Measurements from ENCODE around the gene TM6SF1.
"Not testable (repeated sequence)": the region's sequence is repeated elsewhere in the genome, so short reads cannot be mapped to it uniquely, and the experiment has no call there.

The TM6SF1 gene

DNA sequence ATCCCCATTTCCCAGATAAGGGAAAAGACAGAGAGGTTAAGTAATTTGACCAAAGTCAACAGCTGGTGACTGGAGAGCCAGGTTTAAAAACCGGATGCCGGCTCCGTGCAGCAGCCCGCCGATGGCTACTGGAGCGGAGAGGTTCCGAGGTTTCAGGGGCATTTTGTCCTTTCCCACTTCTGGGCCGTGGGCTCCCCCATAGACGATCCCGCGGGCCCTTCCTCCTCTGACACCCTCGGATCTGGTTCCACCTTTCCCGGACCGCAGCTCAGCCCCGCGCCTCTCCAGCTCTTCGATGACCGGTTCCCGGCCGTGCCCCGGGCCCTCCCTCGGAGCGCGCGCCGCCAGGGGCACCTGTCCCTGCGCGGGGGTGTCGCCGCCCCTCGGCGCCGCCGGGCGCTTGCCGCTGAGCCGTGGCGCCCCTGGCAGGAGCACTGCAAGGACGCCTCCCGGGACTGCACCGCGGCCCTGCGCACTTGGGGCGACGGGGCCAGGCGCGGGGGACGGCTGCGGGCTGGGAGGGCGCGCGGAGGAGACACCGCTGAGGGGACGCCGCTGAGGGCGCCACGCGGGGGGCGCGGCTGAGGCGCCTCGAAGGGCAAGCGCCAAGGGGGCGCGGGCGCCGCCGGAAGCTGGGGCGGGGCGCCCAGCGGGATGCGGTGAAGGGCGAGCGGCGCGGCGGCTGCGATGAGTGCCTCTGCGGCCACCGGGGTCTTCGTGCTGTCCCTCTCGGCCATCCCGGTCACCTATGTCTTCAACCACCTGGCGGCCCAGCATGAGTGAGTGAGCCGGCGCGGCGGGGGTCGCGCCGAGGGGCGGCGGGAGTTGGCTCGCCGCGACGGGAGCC, at the start of gene TM6SF1:
Gene TM6SF1, plus strand, starts transcription at position 652 of the 847 bp plus-strand sequence. Its CDS starts 36 bp downstream, at position 688.
- no peak for DNase-seq

DNA sequence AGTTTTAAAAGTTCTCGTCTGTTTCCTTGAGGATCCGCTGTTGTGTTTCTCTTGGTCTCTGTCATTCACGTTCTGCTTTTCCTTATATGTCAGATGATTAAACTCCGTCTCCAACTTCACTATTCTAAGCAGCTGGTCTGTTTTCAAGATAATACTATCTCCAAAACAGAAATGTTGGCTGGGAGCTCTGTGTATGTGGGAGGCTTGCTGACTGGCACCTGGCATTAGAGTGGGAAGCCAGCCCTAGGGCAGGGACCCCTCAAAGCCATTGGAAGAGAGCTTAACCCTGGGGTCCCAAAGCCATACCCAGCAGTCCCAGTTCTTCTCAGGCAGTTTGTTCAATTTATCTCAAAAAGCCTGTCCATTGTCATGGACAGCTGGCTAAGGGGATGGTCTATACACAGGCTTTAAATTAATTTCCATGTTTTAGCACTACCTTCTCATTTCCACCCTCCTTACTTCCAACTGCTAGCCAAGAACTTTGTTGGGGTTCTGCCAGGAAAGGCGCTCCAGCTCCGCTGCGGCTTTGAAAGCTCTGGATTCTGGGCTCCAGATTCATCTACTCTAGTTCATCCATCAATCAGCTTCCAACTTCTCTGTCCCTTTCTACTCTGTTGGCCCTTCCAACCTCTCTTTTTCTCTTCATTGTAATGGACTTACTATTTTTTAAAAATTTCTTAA, 49.6 kb upstream of the TM6SF1 start:
- DNase-seq: peak; percentile 32

DNA sequence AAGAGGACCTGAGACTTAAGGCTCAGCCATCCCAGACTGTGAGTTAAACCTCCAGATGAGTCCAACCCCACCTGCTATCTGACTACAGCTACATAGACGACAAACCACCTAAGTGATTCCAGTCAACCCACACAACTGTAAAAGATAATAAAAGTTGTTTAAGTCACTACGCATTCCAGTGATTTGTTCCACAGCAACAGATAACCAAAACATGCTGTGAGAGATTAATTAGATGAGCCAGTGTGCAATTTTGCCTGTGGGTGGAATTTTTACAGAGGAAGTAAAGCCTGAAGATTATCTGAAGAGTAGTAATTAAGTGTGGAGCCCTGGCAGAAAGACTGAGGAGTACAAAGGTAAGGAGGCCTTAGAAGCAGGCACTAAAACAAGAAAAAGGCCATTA, 45.8 kb upstream of the TM6SF1 start:
- peak; percentile 43 for DNase-seq

DNA sequence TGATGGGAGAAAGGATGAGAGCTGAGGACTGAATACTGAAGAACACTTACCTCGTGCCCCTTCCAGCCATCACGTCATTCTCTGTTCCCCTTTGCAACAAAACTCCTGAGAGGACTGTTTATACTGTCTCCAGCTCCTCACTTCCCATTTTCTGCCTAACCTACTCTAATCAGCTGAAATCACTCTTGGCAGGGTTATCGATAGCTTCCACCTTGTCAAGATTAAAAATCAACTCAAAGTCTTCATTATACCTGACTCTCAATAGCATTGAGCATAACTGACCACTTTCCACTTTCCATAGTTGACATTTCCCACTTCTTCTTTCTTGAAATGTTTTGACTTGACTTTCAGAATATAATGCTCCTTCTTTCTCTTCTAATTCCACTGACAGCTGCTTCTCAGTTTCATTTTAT, 44.7 kb upstream of the TM6SF1 start:
- no peak for DNase-seq

DNA sequence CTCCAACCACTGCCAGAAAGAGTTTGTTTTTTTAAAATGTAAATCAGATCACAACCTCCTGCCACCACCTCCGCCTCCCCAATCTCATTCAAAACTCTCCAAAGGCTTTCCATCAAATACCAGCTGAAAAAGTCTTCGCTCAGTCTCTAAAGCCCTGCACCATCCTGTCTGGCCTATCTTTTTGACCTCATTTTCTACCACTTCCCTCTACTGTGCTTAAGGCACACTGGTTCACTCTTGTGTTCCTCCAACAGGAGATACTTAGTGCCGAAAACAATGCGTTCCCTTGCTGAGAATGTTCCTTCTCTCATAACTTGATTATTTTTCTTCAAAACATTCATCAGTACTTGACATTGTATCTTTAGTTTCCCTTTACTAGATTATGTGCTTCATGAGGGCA, 43.9 kb upstream of the TM6SF1 start:
- peak; percentile 20 for DNase-seq

DNA sequence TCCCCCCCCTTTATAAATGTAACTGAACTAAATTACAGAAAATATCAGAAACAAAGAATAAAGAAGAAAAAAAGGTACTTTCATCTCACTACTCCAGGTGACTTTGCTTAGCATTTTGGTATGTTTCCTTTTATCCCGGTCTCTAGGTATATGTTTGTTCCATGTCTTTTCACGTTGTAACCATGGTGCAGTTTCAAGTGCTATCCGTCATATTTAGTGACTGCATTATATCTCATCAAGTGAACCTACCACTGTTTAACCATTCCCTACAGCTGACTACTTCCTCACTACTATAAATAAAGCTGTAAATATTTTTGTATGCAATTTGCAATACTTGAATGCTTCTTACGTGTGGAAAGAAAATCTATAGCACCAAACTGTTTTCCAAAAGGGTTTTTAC, 42.6 kb upstream of the TM6SF1 start:
- DNase-seq: peak; percentile 20

DNA sequence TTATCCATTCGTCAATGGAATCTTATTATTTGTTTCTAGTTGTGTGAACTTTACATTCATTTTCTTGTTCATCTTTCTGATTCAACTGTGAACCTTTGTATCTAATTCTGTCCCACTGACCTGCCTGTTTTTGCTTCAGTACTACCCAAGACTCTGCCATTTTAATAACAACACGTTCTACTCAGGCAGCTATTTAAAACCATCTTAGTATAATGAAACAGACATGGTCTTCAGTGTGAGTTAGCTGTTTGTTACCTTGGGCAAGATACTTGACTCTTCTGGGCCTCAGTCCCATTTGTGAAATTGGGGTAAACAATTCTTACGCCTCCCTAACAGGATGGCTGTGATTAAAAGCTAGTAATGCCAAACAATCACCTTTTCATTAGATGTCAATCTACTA, 42.0 kb upstream of the TM6SF1 start:
- peak; percentile 18 for DNase-seq

DNA sequence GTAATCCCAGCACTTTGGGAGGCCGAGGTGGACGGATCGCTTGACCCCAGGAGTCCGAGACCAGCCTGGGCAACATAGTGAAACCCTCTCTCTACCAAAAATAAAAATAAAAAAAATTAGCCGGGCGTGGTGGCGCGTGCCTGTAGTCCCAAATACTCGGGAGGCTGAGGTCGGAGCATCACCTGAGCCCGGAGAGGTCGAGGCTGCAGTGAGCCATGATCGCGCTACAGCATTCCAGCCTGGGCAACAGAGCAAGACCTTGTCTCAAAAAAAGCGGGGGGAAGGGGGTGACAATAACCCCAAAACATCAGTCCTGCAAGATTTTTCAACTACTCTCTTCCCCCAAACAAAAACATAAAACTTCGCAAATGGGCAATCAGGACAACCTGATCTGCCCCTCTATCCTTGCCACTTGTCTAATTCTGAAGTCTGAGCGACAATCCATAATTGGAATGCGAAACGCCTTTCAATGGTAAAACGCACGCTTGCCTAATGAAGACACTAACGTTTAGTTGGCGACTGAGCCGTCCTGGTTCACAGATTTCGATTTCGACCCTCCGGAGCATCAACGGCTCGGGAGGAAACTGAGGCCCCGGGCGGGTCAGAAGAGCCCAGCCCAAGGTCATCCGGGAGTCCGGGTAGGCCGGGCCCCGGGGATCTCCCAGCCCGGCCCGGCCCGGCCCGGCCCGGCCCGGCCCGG, 41.3 kb upstream of the TM6SF1 start:
- no peak for DNase-seq

DNA sequence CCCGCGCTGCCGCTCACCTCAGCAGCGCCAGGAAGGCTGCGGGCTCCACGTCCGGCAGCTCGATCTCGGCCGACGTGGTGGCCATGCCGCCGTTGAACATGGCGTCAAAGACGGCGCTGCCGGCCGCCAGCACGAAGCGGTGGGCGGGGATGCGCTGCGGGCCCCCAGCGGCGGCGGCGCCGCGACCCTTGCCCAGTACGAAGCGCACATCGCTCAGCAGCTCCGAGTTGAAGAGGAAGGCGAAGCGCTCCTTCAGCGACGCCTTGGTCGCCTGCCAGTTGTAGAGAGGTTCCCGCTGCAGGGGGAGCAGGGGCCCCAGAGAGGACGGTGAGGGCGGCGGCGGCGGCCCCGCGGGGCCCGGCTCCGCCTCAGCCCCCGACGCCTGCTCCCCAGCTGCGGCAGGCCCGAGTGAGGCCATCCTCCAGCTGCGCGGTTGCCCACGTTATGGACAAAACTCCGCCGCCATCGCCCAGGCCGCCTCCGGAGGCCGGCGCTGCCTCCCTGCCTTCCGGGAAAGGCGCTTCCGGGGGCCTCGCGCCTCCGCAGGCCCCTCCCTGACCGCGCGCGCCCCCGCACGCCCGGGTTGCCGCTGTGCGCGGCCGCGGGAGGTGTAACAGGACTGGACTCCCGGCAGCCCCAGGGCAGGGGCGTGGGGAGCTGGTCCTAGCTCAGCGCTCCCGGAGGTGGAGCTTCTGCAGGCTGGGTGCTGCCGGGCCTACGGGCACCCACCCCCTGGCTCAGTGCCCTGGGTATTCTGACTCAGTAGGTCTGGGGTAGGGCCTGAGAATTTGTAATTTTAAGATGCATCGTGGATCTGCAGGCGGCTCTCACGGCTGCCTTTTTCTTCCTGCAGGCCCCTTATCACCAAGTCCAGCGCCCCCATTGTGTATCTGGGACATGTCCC, 40.5 kb upstream of the TM6SF1 start, which contains the start of gene BTBD1:
Gene BTBD1, minus strand, starts transcription at position 519 of the 904 bp plus-strand sequence. Its CDS starts 101 bp downstream, at position 418.
- peak; percentile 97 for DNase-seq

DNA sequence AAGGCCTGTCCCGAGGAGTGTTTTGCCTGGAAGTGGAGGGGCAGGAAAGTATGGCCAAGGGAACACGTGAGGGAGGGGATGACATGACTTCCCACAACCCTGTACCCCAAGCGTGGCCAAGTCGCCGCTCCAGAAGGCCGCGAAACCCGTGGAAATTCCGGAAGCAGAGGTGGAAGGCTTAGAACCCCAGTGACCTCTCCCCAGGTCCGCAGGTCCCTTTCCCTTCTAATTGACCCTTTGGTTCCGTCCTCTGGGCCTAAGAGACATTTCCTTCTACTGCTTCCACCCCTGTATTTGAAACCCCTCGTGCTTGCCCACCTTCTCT, 39.8 kb upstream of the TM6SF1 start:
- DNase-seq: no peak

DNA sequence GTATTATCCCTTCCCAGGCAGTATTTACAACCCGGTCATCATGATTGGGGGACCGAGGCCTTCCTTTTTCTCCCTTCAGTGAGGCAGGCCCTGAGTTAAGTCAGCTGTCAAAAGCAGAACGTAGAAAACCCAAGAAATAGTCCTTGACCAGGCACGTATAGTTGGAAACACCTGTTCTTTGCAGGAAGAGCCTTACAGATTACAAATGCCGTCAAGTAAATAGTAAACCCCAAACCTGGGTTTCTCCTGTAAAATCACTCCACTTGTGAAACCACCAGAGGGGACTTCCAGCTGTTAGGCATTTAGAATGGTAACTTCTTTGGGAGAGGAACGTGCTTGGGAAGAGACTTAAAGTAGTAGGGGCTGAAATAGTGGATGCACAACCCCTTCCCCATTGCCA, 39.4 kb upstream of the TM6SF1 start:
- no peak for DNase-seq

DNA sequence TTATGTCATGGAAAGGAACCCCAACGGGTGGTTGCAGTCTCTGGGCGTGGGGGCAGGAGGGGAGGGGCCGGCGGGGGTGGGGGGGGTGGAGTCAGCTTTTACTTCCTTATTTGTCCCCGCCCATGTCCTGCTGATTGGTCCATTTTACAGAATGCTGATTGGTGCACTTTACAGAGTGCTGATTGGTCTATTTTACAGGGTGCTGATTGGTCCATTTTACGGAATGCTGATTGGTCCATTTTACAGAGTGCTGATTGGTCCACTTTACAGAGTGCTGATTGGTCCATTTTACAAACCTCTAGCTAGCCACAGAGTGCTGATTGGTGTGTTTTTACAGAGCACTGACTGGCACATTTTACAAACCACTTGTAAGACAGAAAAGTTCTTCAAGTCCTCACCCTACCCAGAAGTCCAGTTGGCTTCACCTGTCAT, 38.2 kb upstream of the TM6SF1 start:
- DNase-seq: peak; percentile 71

DNA sequence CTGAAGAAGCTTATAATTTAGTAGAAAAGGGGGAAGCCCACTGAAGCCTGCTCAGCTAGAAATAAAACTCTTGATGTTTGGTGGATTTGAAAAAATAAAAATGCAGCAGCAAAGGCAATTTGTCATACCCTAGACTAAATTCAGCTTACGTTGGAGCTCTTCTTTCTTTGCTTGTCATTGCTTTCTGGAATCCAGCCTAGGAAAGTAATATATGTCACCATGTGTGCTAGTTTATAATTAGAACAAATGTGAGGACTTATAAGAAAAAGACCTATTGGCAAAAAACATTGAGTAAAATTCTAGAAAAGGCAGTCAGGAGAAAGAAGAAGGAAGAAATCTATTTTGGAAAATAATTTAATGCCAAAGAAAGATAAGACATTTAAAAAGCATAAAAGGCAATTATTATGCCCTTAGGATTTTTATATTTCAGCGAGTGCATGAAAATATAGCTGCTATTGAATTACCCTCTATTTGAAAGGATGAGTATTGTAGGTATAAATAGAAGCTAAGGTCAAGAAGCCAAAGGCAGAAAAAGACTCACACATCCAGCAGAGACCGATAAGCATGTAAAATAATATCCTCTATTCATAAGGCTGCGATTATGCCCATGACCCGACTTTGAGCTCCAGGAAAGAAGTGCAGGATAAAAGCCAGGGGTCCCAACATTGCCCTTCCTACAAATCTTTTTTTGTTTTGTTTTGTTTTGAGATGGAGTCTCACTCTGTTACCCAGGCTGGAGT, 29.8 kb upstream of the TM6SF1 start:
- DNase-seq: no peak

DNA sequence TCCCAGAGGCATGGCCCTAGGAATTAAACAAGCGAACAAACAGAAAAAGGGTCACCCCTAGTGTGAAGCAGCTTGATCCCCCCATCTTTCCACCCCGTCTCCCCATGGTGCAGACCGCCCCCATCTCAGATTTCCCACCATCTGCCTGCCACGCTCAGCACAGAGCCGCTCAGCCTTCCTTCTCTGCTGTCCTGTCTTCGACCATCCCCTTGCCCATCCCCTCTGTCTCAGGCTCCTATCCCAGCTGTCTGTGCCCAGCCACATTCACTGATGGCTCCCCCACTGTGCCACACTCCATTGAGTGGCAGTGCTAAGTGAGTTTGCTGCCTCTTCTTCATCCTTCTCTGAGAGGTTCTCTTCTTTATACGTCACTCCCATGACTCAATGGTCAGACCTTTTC, 28.7 kb upstream of the TM6SF1 start:
- DNase-seq: no peak

DNA sequence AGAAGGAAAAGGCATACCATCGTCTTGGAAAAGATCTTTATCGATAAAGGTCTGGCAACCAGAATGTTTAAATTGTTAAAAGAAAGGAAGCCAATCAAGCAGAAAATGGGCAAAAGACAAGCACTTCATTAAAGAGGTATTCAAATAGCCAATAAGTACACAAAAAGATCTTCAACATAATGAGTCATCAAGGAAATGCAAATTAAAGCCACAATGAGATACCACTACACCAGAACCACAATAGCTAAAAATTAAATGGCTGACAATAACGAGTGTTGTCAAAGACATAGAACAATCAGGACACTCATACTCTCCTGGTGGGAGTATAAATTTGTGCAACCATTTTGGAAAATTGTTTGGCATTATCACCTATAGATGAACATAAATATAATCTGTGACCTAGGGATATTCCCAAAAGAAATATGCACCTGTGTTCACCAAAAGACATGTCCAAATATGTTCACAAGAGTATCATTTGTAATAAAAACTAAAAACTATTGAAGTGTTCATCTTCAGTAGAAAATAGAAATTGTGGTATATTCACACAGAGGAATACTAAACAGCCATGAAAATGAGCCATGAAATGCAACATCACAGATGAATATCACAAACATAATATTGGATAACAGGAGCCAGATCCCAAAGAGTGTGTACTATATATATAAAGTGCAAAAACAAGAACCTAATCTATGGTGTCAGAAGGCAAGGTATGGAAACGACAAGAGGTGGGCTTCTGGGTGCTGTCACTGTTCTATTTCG, 26.0 kb upstream of the TM6SF1 start:
- no peak for DNase-seq

DNA sequence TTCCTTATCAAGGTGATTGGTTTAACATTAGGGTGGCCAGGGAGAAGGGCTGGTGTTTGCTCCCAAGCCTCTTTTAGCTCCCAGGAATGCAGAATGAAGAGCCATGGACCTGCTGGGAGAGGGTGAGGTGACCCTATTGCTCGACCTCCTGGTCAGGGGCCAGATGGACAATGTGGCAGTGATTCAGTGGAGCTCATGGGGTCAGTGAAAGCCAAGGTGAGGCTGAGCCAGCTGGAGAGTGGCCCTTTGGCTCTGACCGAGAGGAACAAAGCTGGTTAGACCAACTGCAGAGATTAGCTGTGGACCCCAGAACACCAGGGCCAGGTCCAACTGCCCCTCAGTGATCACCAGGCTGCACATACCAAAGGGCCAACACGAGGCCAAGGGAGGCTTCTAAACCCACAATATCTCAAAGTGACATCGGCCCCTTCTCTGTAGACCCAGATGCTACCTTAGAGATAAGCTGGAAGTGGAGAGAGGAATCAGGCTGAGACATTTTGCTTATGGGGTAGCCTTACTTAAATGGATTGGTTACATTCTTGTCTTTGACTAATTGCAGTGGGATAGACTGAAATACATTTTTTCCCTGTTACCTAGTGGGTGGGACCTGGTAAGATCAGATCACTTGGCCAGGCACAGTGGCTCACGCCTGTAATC, 24.6 kb upstream of the TM6SF1 start:
- DNase-seq: peak; percentile 42

DNA sequence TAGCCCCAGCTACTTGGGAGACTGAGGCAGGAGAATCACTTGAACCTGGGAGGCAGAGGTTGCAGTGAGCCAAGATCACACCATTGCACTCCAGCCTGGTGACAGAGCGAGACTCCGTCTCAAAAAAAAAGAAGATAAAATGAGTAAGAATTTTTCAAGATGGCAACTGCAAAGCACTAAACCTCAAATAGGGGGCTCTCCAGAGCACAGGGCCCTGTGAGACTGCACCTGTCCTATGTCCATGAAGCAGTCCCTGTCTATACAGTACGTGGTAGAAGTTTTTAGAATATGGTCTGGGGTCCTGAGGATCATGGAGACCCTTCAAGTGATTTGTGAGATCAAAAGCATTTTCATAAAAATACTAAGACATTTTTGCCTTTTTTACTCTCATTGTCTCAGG, 22.0 kb upstream of the TM6SF1 start:
- not testable (repeated sequence) for DNase-seq

DNA sequence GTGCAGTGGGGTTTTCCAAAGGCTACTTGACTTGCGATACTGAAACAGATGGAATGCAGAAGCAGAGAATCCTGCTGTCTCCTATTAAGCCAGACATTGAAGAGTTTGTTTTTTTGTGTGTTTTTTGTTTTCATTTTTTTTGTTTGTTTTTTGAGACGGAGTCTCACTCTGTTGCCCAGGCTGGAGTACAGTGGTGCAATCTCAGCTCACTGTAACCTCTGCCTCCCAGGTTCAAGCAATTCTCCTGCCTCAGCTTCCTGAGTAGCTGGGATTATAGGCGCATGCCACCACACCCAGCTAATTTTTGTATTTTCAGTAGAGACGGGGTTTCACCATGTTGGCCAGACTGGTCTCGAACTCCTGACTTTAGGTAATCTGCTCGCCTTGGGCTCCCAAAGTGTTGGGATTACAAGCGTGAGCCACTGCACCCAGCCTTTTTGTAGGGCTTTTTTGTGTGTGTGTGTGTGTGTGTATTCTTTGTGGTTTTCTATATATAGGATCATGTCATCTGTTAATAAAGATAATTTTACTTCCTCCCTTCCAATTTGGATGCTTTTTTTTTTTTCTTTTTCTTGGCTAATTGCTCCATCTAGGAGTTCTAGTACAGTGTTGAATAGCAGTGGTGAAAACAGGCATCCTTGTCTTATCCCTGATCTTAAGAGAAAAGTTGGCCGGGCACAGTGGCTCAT, 21.4 kb upstream of the TM6SF1 start:
- DNase-seq: peak; percentile 39

DNA sequence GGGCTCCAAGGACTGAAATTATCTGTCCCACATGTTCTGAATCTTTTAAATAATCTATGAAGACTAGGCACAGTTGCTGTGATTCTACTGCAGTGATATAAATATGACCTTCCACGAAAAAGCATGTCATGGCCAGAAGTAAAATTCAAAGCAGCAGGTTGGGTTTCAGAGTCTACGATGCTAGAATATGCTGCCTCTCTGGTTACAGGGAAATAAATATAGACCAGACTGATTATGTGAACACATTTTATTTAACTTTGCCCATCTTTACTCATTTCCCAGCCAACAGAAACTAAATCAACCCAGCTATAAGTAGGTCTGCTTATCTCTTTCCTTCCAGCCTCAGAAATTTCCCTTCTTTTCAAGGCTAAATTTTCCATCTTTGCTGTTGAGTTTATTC, 19.9 kb upstream of the TM6SF1 start:
- no peak for DNase-seq

DNA sequence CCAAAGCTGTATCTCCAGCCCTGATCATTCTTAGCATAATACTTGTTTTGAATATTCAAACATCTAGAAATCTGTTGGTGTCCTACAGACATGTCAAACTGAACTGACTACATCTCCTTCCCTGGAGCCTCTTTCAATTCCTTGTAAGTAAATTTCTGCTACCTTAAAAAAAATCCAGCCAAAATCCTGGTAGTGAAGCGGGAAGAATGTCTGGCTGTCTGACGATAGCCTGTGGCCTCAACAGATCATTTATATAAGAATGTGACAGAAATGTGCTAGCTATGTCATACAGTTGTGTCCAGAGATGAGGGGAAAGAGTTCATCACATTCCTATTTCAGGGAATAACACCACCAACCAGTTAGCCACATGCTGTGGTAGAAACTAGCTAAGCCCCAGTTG, 18.6 kb upstream of the TM6SF1 start:
- DNase-seq: no peak
